HL-60 (cell line): ENCODE data around the gene BCAS3.

Experiments used
- CTCF ChIP-seq: IDR thresholded peaks from one replicate; pipeline ENCODE4 v1.5.1; 2011; ENCODE audit warnings: low read length, control low read depth, inconsistent platforms; ENCODE audit not compliant: insufficient read depth
- TF ChIP-seq, protein P1 (sequence below): IDR thresholded peaks from 2 replicates; pipeline ENCODE4 v1.6.1; 2012; ENCODE audit warnings: low read depth; ENCODE audit not compliant: insufficient replicate concordance

DNA sequence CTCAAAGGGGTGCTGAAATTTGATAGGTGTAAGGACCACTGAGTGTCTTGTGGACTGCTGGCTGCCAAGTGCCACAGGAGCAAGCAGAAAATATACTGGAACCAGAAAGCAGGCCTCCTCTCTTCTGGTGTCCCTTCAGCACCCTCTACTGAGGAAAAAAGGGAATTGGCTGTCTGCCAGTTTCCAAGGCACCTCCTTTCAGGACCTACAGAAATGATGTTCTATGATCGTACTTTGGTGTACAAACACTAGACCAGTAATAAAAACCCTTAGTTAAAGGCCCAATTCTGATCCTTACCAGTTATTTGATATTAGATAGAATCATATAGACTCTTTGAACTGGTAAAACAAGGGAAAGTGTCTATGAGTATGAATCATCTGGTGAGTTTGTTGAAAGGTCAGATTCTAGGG is 35.8 kb upstream of the BCAS3 start:
- peak; percentile 43 for TF ChIP-seq CTCF
- TF ChIP-seq, protein P1, sequence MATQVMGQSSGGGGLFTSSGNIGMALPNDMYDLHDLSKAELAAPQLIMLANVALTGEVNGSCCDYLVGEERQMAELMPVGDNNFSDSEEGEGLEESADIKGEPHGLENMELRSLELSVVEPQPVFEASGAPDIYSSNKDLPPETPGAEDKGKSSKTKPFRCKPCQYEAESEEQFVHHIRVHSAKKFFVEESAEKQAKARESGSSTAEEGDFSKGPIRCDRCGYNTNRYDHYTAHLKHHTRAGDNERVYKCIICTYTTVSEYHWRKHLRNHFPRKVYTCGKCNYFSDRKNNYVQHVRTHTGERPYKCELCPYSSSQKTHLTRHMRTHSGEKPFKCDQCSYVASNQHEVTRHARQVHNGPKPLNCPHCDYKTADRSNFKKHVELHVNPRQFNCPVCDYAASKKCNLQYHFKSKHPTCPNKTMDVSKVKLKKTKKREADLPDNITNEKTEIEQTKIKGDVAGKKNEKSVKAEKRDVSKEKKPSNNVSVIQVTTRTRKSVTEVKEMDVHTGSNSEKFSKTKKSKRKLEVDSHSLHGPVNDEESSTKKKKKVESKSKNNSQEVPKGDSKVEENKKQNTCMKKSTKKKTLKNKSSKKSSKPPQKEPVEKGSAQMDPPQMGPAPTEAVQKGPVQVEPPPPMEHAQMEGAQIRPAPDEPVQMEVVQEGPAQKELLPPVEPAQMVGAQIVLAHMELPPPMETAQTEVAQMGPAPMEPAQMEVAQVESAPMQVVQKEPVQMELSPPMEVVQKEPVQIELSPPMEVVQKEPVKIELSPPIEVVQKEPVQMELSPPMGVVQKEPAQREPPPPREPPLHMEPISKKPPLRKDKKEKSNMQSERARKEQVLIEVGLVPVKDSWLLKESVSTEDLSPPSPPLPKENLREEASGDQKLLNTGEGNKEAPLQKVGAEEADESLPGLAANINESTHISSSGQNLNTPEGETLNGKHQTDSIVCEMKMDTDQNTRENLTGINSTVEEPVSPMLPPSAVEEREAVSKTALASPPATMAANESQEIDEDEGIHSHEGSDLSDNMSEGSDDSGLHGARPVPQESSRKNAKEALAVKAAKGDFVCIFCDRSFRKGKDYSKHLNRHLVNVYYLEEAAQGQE = peak; percentile 22
